HG03159 (cell line): ENCODE data around the gene APCDD1.
"Not testable (repeated sequence)": the region's sequence is repeated elsewhere in the genome, so short reads cannot be mapped to it uniquely, and the experiment has no call there.

Source experiments
- ATAC-seq: cut with Tn5 transposase; IDR thresholded peaks from one replicate; pipeline ENCODE4 v1.9.1; 2021; ENCODE audit warnings: mild to moderate bottlenecking, moderate library complexity; ENCODE audit not compliant: unreplicated experiment

APCDD1 gene

DNA sequence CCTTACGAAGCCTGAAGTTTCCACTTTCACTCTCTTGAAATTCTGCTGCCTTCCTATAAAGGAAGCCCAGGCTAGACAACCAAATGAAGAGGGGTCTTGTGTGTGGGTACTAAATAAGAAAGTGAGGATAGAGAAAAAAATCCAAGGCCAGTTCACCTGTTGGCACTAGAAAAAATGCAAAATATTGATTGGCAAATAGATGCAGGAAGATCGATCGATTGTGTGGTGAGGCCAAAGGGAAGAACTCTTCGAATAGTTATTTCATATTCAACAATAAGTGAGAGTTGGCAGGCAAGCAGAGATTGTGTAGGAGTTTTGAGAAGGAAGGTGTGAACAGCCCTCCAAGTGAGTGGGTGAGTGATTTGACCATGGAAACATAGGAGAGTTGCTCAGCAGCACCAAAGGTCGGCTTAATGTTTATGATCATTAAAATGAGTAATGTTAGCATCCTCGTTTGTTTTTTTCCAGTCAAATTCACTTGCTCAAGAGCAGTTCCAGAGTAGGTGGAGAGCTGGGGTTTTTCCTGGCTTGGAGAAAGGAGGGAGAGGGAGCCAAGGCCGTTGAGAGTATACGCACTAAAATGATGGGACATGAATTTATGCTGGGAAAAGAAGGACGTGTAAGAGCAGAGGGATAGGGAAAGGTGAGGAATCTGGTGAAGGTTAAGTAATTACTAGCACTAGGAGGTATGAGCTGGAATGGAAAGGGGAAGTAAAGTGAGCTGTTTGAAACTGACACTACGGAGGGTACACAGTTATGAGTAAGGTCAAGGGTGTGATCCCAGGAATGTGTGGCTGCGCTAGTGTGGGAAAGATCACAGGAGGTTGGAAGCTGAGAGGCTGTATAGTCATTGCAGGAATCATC, 70.3 kb downstream of the APCDD1 start:
- no peak for ATAC-seq

GRCh38 chr18:10525371-10525691, 70.9 kb downstream of the APCDD1 start:
- ATAC-seq = peak; percentile 3

GRCh38 chr18:10525697-10526560, 71.5 kb downstream of the APCDD1 start, which contains the start of gene NAPG:
TSS of gene NAPG (plus strand) at chr18:10526027. CDS start at chr18:10526103, 76 bp downstream.
- ATAC-seq = peak; percentile 67

- no peak for ATAC-seq
Measured at GRCh38 chr18:10526561-10526949, 72.1 kb downstream of the APCDD1 start.

GRCh38 chr18:10528439-10528838, 74.0 kb downstream of the APCDD1 start:
- no peak for ATAC-seq

DNA sequence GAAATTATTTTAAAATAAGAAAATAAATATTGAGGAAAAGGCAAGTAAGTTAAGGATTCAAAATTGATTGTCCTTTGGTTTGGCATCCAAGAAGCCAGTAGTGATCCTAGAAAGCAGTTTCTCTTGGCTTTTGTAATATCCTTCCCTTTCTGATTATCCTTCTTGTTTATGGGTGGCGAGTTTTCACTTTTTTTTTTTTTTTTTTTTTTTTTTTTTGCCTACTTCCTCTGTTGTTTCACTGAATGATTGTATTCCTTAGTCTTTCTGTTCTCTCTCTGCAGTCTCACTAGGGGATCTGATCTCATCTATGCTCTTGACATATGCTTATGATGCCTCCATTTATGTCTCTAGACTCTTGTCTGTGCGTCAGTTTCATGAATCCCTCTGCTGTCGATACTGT, 75.6 kb downstream of the APCDD1 start:
- no peak for ATAC-seq

GRCh38 chr18:10530852-10531251, 76.4 kb downstream of the APCDD1 start:
- ATAC-seq = no peak

- no peak for ATAC-seq
Measured at GRCh38 chr18:10533111-10533510, 78.7 kb downstream of the APCDD1 start.

DNA sequence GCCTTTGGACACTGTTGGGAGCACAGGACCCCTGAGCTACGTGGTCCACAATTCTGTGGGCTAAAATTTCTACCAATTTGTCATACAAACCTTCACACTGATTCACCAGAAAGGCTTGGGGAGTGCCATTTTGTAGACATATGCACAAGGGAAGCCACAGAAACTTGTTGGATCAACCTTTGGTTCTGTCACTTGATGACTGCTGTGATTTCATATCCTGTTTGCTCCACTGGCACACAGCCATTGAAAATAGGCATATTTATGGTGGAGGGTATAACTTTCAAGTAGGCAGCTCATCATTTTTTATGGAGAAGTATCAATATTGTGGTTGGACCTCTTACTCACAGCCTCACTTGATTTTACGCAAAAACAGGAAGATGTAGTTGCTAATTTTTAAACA, 81.8 kb downstream of the APCDD1 start:
- ATAC-seq = no peak

GRCh38 chr18:10537765-10538164, 83.3 kb downstream of the APCDD1 start:
- ATAC-seq = no peak

GRCh38 chr18:10539124-10539523, 84.7 kb downstream of the APCDD1 start:
- ATAC-seq = not testable (repeated sequence)
